ENCODE measurements around the gene NFX1.

DNA sequence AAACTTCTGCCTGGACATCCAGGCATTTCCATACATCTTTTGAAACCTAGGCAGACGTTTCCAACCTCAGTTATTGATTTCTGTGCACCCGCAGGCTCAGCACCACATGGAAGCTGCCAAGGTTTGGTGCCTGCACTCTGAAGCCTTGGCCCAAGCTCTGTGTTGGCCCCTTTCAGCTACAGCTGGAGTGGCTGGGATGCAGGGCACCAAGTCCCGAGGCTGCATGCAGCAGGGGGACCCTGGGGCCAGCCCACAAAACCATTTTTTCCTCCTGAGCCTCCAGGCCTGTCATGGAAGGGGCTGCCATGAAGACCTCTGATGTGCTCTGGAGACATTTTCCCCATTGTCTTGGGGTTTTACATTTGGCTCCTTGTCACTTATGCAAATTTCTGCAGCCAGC, 49.9 kb downstream of the NFX1 start:
- TF ChIP-seq CTCF (IDR thresholded peaks at IDR 0.05; ENCODE audit: insufficient read depth, low read length, poor library complexity, severe bottlenecking), result no peak
- TF ChIP-seq EZH2phosphoT487 (conservative IDR thresholded peaks at IDR 0.05; ENCODE audit: low read length), result no peak

All from SU-DHL-6 (cell line).